ENCODE results near the gene INSC. TPM values are rescaled to one million over a fixed set of nuclear protein-coding genes. Genes with fewer than 3 reads are reported as not detected.

Gene INSC
- total and polyA plus RNA-seq, 4 experiments from 2014 or later, result 0.35 TPM; not detected in 3

GRCh38 chr11:15227011-15227410 is 112.3 kb downstream of the INSC start:
- no peak overlapping the region for H3K4me3 ChIP-seq (ENCODE audit: low read length in 2 of 2)
- no peak for DNase-seq
- no peak overlapping the region for H3K27ac Mint-ChIP-seq
- H3K4me3 Mint-ChIP-seq, result no peak overlapping the region
- no peaks in the 10 kb centered on the region for H3K4me1 ChIP-seq (ENCODE audit: insufficient read depth, low read length)
- intact Hi-C loops (cut with micrococcal nuclease), result no loop called here
- no peak overlapping the region for H3K27ac ChIP-seq (ENCODE audit: low read depth, low read length)
- ChIA-PET CTCF (ENCODE audit: partially characterized antibody) (interaction anchor here (0.6 kb wide), 1 partner anchor 44 kb away, joined by 3 read pairs; no protein-coding TSS in a partner anchor), POLR2A (ENCODE audit: partially characterized antibody) (no interaction called here)
- no peaks in the 10 kb centered on the region for H3K36me3 ChIP-seq (ENCODE audit: insufficient read depth, low read length)
- H3K27me3 Mint-ChIP-seq, result peaks cover 0 to 3% of the 10 kb centered on the region in 2 donors
- no peaks in the 10 kb centered on the region for H3K36me3 Mint-ChIP-seq
- H3K9me3 ChIP-seq (ENCODE audit: control insufficient read depth in 1 of 2, low read length in 2 of 2), result no peaks in the 10 kb centered on the region
- H3K4me1 Mint-ChIP-seq, result no peaks in the 10 kb centered on the region
- H3K27me3 ChIP-seq (ENCODE audit: insufficient read depth, low read length), result no peaks in the 10 kb centered on the region
- H3K9me3 Mint-ChIP-seq, result no peaks in the 10 kb centered on the region

GRCh38 chr11:15228331-15228849 is 113.7 kb downstream of the INSC start:
- POLR2A ChIA-PET (ENCODE audit: partially characterized antibody), result no interaction called here
- Histone ChIP-seq H3K4me3 (ENCODE audit: low read length in 2 of 2) (no peak overlapping the region), H3K4me1 (ENCODE audit: insufficient read depth, low read length) (no peaks in the 10 kb centered on the region), H3K9me3 (ENCODE audit: control insufficient read depth in 1 of 2, low read length in 2 of 2) (no peaks in the 10 kb centered on the region), H3K27me3 (ENCODE audit: insufficient read depth, low read length) (no peaks in the 10 kb centered on the region), H3K36me3 (ENCODE audit: insufficient read depth, low read length) (no peaks in the 10 kb centered on the region), H3K27ac (ENCODE audit: low read depth, low read length) (no peak overlapping the region)
- CTCF ChIA-PET (ENCODE audit: partially characterized antibody), result no interaction called here
- Mint-ChIP-seq H3K9me3 (no peaks in the 10 kb centered on the region), H3K4me1 (no peaks in the 10 kb centered on the region), H3K27me3 (peaks cover 0 to 4% of the 10 kb centered on the region in 2 donors), H3K4me3 (no peak overlapping the region), H3K36me3 (no peaks in the 10 kb centered on the region), H3K27ac (no peak overlapping the region)
- intact Hi-C loops (cut with micrococcal nuclease), result no loop called here
- DNase-seq, result no peak

GRCh38 chr11:15229069-15229468 is 114.3 kb downstream of the INSC start:
- CTCF ChIA-PET (ENCODE audit: partially characterized antibody), result no interaction called here
- POLR2A ChIA-PET (ENCODE audit: partially characterized antibody), result no interaction called here
- no peak overlapping the region for H3K27ac ChIP-seq (ENCODE audit: low read depth, low read length)
- Mint-ChIP-seq H3K27me3 (peaks cover 0 to 9% of the 10 kb centered on the region in 2 donors), H3K9me3 (no peaks in the 10 kb centered on the region), H3K27ac (no peak overlapping the region), H3K36me3 (no peaks in the 10 kb centered on the region), H3K4me3 (no peak overlapping the region), H3K4me1 (no peaks in the 10 kb centered on the region)
- no peaks in the 10 kb centered on the region for H3K27me3 ChIP-seq (ENCODE audit: insufficient read depth, low read length)
- H3K4me3 ChIP-seq (ENCODE audit: low read length in 2 of 2), result no peak overlapping the region
- H3K9me3 ChIP-seq (ENCODE audit: control insufficient read depth in 1 of 2, low read length in 2 of 2), result no peaks in the 10 kb centered on the region
- no peaks in the 10 kb centered on the region for H3K36me3 ChIP-seq (ENCODE audit: insufficient read depth, low read length)
- DNase-seq, result no peak
- H3K4me1 ChIP-seq (ENCODE audit: insufficient read depth, low read length), result no peaks in the 10 kb centered on the region
- intact Hi-C loops (cut with micrococcal nuclease), result no loop called here

- peaks cover 0 to 3% (median 0%) of the 10 kb centered on the region in 8 donors for H3K9me3 Mint-ChIP-seq
- no peak overlapping the region for H3K4me3 Mint-ChIP-seq
- H3K36me3 ChIP-seq (ENCODE audit: insufficient read depth, low read length), result no peaks in the 10 kb centered on the region
- peaks cover 2 to 7% of the 10 kb centered on the region in 2 donors for H3K27me3 Mint-ChIP-seq
- intact Hi-C loops (cut with micrococcal nuclease), result no loop called here
- no peak overlapping the region for H3K27ac ChIP-seq (ENCODE audit: low read depth, low read length)
- H3K4me3 ChIP-seq (ENCODE audit: low read length in 2 of 2), result no peak overlapping the region
- H3K27ac Mint-ChIP-seq, result no peak overlapping the region
- CTCF ChIA-PET (ENCODE audit: partially characterized antibody), result no interaction called here
- H3K4me1 ChIP-seq (ENCODE audit: insufficient read depth, low read length), result no peaks in the 10 kb centered on the region
- POLR2A ChIA-PET (ENCODE audit: partially characterized antibody), result no interaction called here
- H3K27me3 ChIP-seq (ENCODE audit: insufficient read depth, low read length), result no peaks in the 10 kb centered on the region
- H3K4me1 Mint-ChIP-seq, result no peaks in the 10 kb centered on the region
- H3K9me3 ChIP-seq (ENCODE audit: control insufficient read depth in 1 of 2, low read length in 2 of 2), result no peaks in the 10 kb centered on the region
- no peak for DNase-seq
- no peaks in the 10 kb centered on the region for H3K36me3 Mint-ChIP-seq
Measured at GRCh38 chr11:15232496-15232895, 117.8 kb downstream of the INSC start.

GRCh38 chr11:15233371-15234165 is 118.8 kb downstream of the INSC start:
- Histone ChIP-seq H3K9me3 (ENCODE audit: control insufficient read depth in 1 of 2, low read length in 2 of 2) (no peaks in the 10 kb centered on the region), H3K27ac (ENCODE audit: low read depth, low read length) (no peak overlapping the region), H3K4me3 (ENCODE audit: low read length in 2 of 2) (no peak overlapping the region), H3K27me3 (ENCODE audit: insufficient read depth, low read length) (no peaks in the 10 kb centered on the region), H3K4me1 (ENCODE audit: insufficient read depth, low read length) (no peaks in the 10 kb centered on the region), H3K36me3 (ENCODE audit: insufficient read depth, low read length) (no peaks in the 10 kb centered on the region)
- H3K27ac Mint-ChIP-seq, result no peak overlapping the region
- peaks cover 0 to 5% (median 0%) of the 10 kb centered on the region in 8 donors for H3K9me3 Mint-ChIP-seq
- H3K4me1 Mint-ChIP-seq, result no peaks in the 10 kb centered on the region
- ChIA-PET CTCF (ENCODE audit: partially characterized antibody) (no interaction called here), POLR2A (ENCODE audit: partially characterized antibody) (no interaction called here)
- peaks cover 2 to 9% of the 10 kb centered on the region in 2 donors for H3K27me3 Mint-ChIP-seq
- no peaks in the 10 kb centered on the region for H3K36me3 Mint-ChIP-seq
- intact Hi-C loops (cut with micrococcal nuclease), result no loop called here
- no peak overlapping the region for H3K4me3 Mint-ChIP-seq
- DNase-seq, result no peak

GRCh38 chr11:15234796-15235195 is 120.1 kb downstream of the INSC start:
- Mint-ChIP-seq H3K27ac (no peak overlapping the region), H3K4me3 (no peak overlapping the region), H3K4me1 (no peaks in the 10 kb centered on the region), H3K9me3 (peaks cover 0 to 6% (median 0%) of the 10 kb centered on the region in 8 donors), H3K27me3 (peaks cover 2 to 9% of the 10 kb centered on the region in 2 donors), H3K36me3 (no peaks in the 10 kb centered on the region)
- no peak for DNase-seq
- Histone ChIP-seq H3K27me3 (ENCODE audit: insufficient read depth, low read length) (no peaks in the 10 kb centered on the region), H3K27ac (ENCODE audit: low read depth, low read length) (no peak overlapping the region), H3K36me3 (ENCODE audit: insufficient read depth, low read length) (no peaks in the 10 kb centered on the region), H3K9me3 (ENCODE audit: control insufficient read depth in 1 of 2, low read length in 2 of 2) (no peaks in the 10 kb centered on the region), H3K4me3 (ENCODE audit: low read length in 2 of 2) (no peak overlapping the region), H3K4me1 (ENCODE audit: insufficient read depth, low read length) (no peaks in the 10 kb centered on the region)
- POLR2A ChIA-PET (ENCODE audit: partially characterized antibody), result no interaction called here
- CTCF ChIA-PET (ENCODE audit: partially characterized antibody), result no interaction called here
- intact Hi-C loops (cut with micrococcal nuclease), result no loop called here

GRCh38 chr11:15236559-15236958 is 121.8 kb downstream of the INSC start:
- Mint-ChIP-seq H3K27ac (no peak overlapping the region), H3K27me3 (peaks cover 2 to 10% of the 10 kb centered on the region in 2 donors), H3K9me3 (peaks cover 0 to 6% (median 0%) of the 10 kb centered on the region in 8 donors)

More at GRCh38 chr11:15236559-15236958, 121.8 kb downstream of the INSC start:
- no peaks in the 10 kb centered on the region for H3K4me1 ChIP-seq (ENCODE audit: insufficient read depth, low read length)
- Mint-ChIP-seq H3K4me3 (no peak overlapping the region), H3K36me3 (no peaks in the 10 kb centered on the region), H3K4me1 (no peaks in the 10 kb centered on the region)
- intact Hi-C loops (cut with micrococcal nuclease), result no loop called here
- no peak for DNase-seq
- CTCF ChIA-PET (ENCODE audit: partially characterized antibody), result no interaction called here
- H3K9me3 ChIP-seq (ENCODE audit: control insufficient read depth in 1 of 2, low read length in 2 of 2), result no peaks in the 10 kb centered on the region
- H3K27me3 ChIP-seq (ENCODE audit: insufficient read depth, low read length), result no peaks in the 10 kb centered on the region
- POLR2A ChIA-PET (ENCODE audit: partially characterized antibody), result no interaction called here
- H3K36me3 ChIP-seq (ENCODE audit: insufficient read depth, low read length), result no peaks in the 10 kb centered on the region
- H3K27ac ChIP-seq (ENCODE audit: low read depth, low read length), result no peak overlapping the region
- no peak overlapping the region for H3K4me3 ChIP-seq (ENCODE audit: low read length in 2 of 2)

Data from CD4-positive, alpha-beta memory T cell (primary cell).